Stimulated activated CD4-positive, alpha-beta T cell treated with anti-CD3 and anti-CD28 coated beads, Interleukin-15, amount 100 ng/mL, for 48 hours (primary cell): ENCODE measurements around the gene JPH2.

Experiments used
- DNase-seq, 2 donors: peaks; one replicate each; pipeline ENCODE4 v3.0.0-alpha.2; 2020; ENCODE audit warnings: low read depth in 2 of 2

JPH2 gene

GRCh38 chr20:44125332-44126127 lies 61.5 kb downstream of the JPH2 start:
- DNase-seq = no peak

- no peak for DNase-seq
These were observed 63.0 kb downstream of the JPH2 start for GRCh38 chr20:44123874-44124535.

GRCh38 chr20:44123251-44123650 lies 63.7 kb downstream of the JPH2 start:
- DNase-seq = no peak

- no peak for DNase-seq
These were observed 66.1 kb downstream of the JPH2 start for GRCh38 chr20:44120676-44121425.

- no peak for DNase-seq
These were observed 68.6 kb downstream of the JPH2 start for GRCh38 chr20:44118185-44119033.

GRCh38 chr20:44117296-44118184 lies 69.4 kb downstream of the JPH2 start:
- DNase-seq = no peak

- no peak for DNase-seq
These were observed 71.0 kb downstream of the JPH2 start for GRCh38 chr20:44115762-44116644.

GRCh38 chr20:44115181-44115580 lies 71.8 kb downstream of the JPH2 start:
- no peak for DNase-seq

GRCh38 chr20:44113618-44114376 lies 73.2 kb downstream of the JPH2 start:
- no peak for DNase-seq

- no peak for DNase-seq
These were observed 73.9 kb downstream of the JPH2 start for GRCh38 chr20:44112889-44113617.

- no peak for DNase-seq
These were observed 74.5 kb downstream of the JPH2 start for GRCh38 chr20:44112456-44112855.

GRCh38 chr20:44111712-44112335 lies 75.2 kb downstream of the JPH2 start:
- no peak for DNase-seq

GRCh38 chr20:44110816-44111568 lies 76.0 kb downstream of the JPH2 start:
- no peak for DNase-seq

- DNase-seq = no peak
These were observed 77.0 kb downstream of the JPH2 start for GRCh38 chr20:44109951-44110361.

GRCh38 chr20:44106615-44107014 lies 80.4 kb downstream of the JPH2 start:
- DNase-seq = no peak

- no peak for DNase-seq
These were observed 82.0 kb downstream of the JPH2 start for GRCh38 chr20:44104798-44105517.
